MCF 10A (cell line): Measurements from ENCODE around the gene LHX4. TPM values are rescaled to one million over a fixed set of nuclear protein-coding genes. Genes with fewer than 3 reads are reported as not detected.

Source experiments
- BruUV-seq: library from RNA; stranded (reverse); fragments of 400-500 nt; replicated peaks from 2 replicates; lab custom pipeline; 2021; lab: Mats Ljungman, UMichigan
- CTCF ChIA-PET: fragments of 300-600 bp; sonication (Branson Sonifier 250); formaldehyde crosslinking; extraction: SDS; loops from one replicate; lab custom pipeline; 2021; ENCODE audit warnings: antibody characterized with exemption, inconsistent platforms; lab: Yijun Ruan, JAX
- POLR2A ChIA-PET: fragments of 300-600, 350-650 bp; sonication (Branson Sonifier 250); formaldehyde crosslinking; extraction: SDS; loops from one replicate; lab custom pipeline; 2020; ENCODE audit warnings: antibody characterized with exemption, inconsistent platforms; lab: Yijun Ruan, JAX
- DNase-seq: peaks from one replicate; pipeline ENCODE4 v3.0.0-alpha.2; 2018; ENCODE audit not compliant: unreplicated experiment
- H3K27ac Mint-ChIP-seq: one replicate; pipeline ENCODE4 v1.8.0; 2022; ENCODE audit warnings: mild to moderate bottlenecking, low read depth, mixed read lengths; ENCODE audit not compliant: unreplicated experiment
- H3K27me3 Mint-ChIP-seq: one replicate; pipeline ENCODE4 v1.8.0; 2022; ENCODE audit warnings: mixed read lengths; ENCODE audit not compliant: insufficient read depth, unreplicated experiment
- H3K36me3 Mint-ChIP-seq: one replicate; pipeline ENCODE4 v1.8.0; 2022; ENCODE audit warnings: mild to moderate bottlenecking, moderate library complexity, mixed read lengths; ENCODE audit not compliant: insufficient read depth, unreplicated experiment
- H3K4me1 Mint-ChIP-seq: one replicate; pipeline ENCODE4 v1.8.0; 2022; ENCODE audit warnings: mixed read lengths; ENCODE audit not compliant: insufficient read depth, unreplicated experiment
- H3K4me3 Mint-ChIP-seq: one replicate; pipeline ENCODE4 v1.8.0; 2022; ENCODE audit warnings: mild to moderate bottlenecking, moderate library complexity, mixed read lengths; ENCODE audit not compliant: unreplicated experiment
- H3K9me3 Mint-ChIP-seq: one replicate; pipeline ENCODE4 v1.8.0; 2022; ENCODE audit warnings: mixed read lengths; ENCODE audit not compliant: unreplicated experiment
- intact Hi-C: fragments of 100-400 bp; cut with micrococcal nuclease; formaldehyde crosslinking; loops from 2 replicates; pipeline ENCODE4 v1.14.1; 2022
- total RNA-seq: library from RNA; stranded (reverse); gene quantifications from 2 replicates; pipeline ENCODE4 v1.2.3, GENCODE V29; 2022
- TF ChIP-seq, protein P1 (sequence below): fragments of 200-600 bp; IDR thresholded peaks from one replicate; pipeline ENCODE4 v1.8.0; 2022; ENCODE audit warnings: antibody characterized with exemption, mild to moderate bottlenecking; ENCODE audit not compliant: unreplicated experiment

LHX4 gene
- total RNA-seq, 1 experiment from 2014 or later = not detected

DNA sequence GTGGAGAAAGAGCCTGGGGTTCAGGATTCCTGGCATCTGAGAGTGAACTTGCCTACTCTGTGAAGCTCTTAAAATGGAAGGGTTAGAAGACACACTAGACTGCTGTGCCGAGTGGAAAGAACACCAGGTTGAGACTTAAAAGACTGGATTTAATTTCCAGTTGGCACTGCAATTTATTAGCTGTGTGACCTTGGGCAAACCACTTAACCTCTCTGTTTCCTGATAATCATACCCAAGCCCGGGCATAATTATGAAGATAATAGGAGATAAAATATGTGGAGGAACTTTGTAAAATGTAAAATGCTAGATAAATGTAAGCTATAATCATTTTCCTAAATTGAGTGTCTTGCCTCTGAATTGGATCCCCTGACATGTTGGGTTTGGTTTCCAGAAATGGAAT lies 4.7 kb upstream of the LHX4 start:
- CTCF ChIA-PET = interaction anchor here (0.5 to 1.6 kb wide), 6 partner anchors 28 to 977 kb away, joined by 3 to 9 read pairs (median 4); no protein-coding TSS in a partner anchor
- H3K4me1 Mint-ChIP-seq = no peaks in the 10 kb centered on the region
- H3K36me3 Mint-ChIP-seq = no peaks in the 10 kb centered on the region
- H3K4me3 Mint-ChIP-seq = no peak overlapping the region
- POLR2A ChIA-PET = no interaction called here
- peaks cover 68% of the 10 kb centered on the region for H3K27me3 Mint-ChIP-seq
- TF ChIP-seq, protein P1, sequence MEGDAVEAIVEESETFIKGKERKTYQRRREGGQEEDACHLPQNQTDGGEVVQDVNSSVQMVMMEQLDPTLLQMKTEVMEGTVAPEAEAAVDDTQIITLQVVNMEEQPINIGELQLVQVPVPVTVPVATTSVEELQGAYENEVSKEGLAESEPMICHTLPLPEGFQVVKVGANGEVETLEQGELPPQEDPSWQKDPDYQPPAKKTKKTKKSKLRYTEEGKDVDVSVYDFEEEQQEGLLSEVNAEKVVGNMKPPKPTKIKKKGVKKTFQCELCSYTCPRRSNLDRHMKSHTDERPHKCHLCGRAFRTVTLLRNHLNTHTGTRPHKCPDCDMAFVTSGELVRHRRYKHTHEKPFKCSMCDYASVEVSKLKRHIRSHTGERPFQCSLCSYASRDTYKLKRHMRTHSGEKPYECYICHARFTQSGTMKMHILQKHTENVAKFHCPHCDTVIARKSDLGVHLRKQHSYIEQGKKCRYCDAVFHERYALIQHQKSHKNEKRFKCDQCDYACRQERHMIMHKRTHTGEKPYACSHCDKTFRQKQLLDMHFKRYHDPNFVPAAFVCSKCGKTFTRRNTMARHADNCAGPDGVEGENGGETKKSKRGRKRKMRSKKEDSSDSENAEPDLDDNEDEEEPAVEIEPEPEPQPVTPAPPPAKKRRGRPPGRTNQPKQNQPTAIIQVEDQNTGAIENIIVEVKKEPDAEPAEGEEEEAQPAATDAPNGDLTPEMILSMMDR = no peak
- no peaks in the 10 kb centered on the region for H3K9me3 Mint-ChIP-seq
- intact Hi-C loops = no loop called here
- H3K27ac Mint-ChIP-seq = no peak overlapping the region
- BruUV-seq = no TSS peak
- no peak for DNase-seq

DNA sequence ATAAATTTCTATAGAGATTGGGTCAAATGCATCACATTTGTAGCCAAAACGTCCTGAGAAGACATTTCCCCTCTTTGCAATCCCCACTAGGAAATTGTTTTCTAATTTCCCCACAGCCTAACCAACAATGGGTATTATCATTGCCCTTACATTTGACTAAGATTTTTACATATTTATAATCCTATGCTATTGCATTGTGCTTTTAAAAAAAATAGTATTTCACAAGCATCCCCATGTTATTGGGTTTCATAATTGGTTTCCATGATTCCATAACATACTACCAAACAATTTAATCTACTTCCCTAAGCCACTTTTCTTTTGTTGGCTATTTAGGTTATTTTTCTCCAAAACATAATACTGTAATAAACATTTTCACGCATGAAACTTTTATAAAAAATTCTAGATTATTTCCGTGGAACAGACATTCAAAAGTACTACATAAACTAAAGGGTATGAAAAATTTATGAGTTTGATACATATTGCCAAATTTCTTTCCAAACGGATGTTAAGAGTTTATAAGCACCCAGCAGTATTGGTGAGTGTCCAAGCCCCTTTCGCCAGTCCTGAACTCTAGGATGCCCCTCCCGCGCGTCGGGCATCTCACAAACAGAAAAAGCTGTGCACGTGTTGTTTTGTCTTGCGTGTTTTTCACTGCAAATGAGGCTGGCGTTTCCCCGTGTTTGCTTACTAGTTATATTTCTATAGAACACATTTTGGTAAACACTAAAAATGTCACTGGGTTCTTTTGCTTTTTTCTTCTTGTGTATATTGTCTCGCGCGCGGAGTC lies 2.0 kb upstream of the LHX4 start:
- POLR2A ChIA-PET = no interaction called here
- CTCF ChIA-PET = no interaction called here
- no peaks in the 10 kb centered on the region for H3K9me3 Mint-ChIP-seq
- H3K27me3 Mint-ChIP-seq = peaks cover 74% of the 10 kb centered on the region
- no peaks in the 10 kb centered on the region for H3K4me1 Mint-ChIP-seq
- peak overlapping the region; percentile 73 for H3K4me3 Mint-ChIP-seq
- BruUV-seq = no TSS peak
- intact Hi-C loops = no loop called here
- no peaks in the 10 kb centered on the region for H3K36me3 Mint-ChIP-seq
- no peak for DNase-seq
- TF ChIP-seq, protein P1 = no peak
- no peak overlapping the region for H3K27ac Mint-ChIP-seq

DNA sequence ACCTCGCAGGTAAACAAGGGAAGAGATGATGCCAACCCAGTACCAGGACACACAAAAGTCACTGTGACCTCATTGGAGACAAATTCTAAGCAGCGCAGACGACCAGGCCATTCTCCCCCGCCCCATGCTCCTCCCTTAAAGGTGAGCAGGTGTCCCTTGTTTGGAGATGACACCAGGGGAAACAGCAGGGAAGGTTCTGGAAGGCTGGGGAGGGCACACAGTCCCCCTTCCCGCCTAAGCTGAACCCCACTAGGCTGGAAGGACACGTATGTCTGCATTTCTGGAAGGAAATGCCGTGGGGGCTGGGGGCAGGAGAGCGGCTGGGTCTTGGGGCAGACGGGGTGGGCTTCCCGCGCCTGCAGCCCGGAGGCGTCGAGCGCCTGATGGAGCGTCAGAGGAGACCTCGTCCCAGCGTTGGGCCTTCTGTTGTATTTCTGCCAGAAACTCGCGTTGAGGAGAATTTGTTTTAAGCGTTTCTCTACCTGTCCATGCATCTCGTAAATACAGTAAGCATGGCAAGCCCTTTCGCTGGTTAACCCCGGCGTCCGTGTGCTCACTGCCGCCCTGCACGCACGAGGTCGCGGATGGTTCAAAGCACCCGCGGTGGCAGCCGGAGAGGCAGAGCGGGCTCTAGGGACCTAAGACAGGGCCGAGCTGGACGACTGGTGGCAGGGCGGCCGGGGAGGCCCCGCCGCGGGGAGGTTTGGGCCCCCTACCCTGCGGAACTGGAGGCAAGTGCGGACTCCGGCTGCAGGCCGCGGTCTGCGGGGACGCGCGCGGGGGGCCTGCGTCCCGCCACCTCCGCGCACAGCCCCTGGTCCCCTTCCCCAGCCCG lies 1.2 kb upstream of the LHX4 start:
- Mint-ChIP-seq H3K4me1 (no peaks in the 10 kb centered on the region), H3K9me3 (no peaks in the 10 kb centered on the region), H3K27me3 (peaks cover 75% of the 10 kb centered on the region), H3K36me3 (no peaks in the 10 kb centered on the region), H3K4me3 (peak overlapping the region; percentile 73), H3K27ac (no peak overlapping the region)
- TF ChIP-seq, protein P1 = no peak
- ChIA-PET CTCF (interaction anchor here (0.6 kb wide), 1 partner anchor 71 kb away, joined by 3 read pairs; no protein-coding TSS in a partner anchor), POLR2A (no interaction called here)
- BruUV-seq = no TSS peak
- no peak for DNase-seq
- intact Hi-C loops = no loop called here

DNA sequence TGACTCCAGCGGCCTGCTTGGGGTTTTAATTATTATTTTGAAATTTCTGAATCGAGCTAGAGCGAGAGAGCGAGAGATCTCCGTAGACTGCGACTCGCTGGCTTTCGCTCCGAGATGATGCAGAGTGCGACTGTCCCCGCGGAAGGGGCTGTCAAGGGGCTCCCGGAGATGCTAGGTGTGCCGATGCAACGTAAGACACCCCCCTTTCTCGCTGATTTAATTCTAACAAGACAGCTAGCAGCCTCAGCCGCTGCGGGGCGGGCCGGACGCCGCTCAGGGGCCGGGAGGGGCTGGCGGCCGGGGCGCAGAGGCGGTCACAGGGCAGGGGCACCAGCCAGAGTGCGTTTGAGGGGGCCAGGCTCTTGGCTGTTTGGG lies 339 bp downstream of the LHX4 start:
- Mint-ChIP-seq H3K27ac (no peak overlapping the region), H3K4me1 (no peaks in the 10 kb centered on the region), H3K27me3 (peaks cover 77% of the 10 kb centered on the region), H3K4me3 (peak overlapping the region; percentile 73), H3K9me3 (no peaks in the 10 kb centered on the region), H3K36me3 (no peaks in the 10 kb centered on the region)
- no TSS peak for BruUV-seq
- ChIA-PET POLR2A (no interaction called here), CTCF (interaction anchor here (0.6 to 1.3 kb wide), 4 partner anchors 14 to 443 kb away, joined by 3 to 5 read pairs (median 4); no protein-coding TSS in a partner anchor)
- intact Hi-C loops = no loop called here
- no peak for DNase-seq
- TF ChIP-seq, protein P1 = no peak
